SU-DHL-6 (cell line): Measurements from ENCODE around the gene RBM24.

Source experiments
- H2AFZ ChIP-seq: fragments of 200-600 bp; sonication (generic); 2 replicates; pipeline ENCODE4 v1.6.1; 2014; ENCODE audit warnings: low read depth, mild to moderate bottlenecking, moderate library complexity, mixed read lengths, antibody characterized with exemption, low read length; ENCODE audit not compliant: severe bottlenecking
- H3F3A ChIP-seq: fragments of 200-600 bp; shearing (Covaris generic); 2 replicates; pipeline ENCODE4 v1.6.0; 2016; ENCODE audit warnings: antibody characterized with exemption, mild to moderate bottlenecking; ENCODE audit not compliant: insufficient read depth
- H3K27ac ChIP-seq: fragments of 200-600 bp; sonication (generic); 2 replicates; pipeline ENCODE4 v1.5.1; 2016; ENCODE audit warnings: low read depth, mild to moderate bottlenecking, low read length, moderate library complexity, mixed read lengths
- H3K27me3 ChIP-seq: fragments of 200-600 bp; sonication (generic), shearing (Covaris generic); 2 replicates; pipeline ENCODE4 v1.6.0; 2014; ENCODE audit warnings: mild to moderate bottlenecking, low read length
- H3K36me3 ChIP-seq: fragments of 200-600 bp; sonication (generic); 2 replicates; pipeline ENCODE4 v1.6.1; 2014; ENCODE audit warnings: mild to moderate bottlenecking, low read length, mixed read lengths
- H3K4me2 ChIP-seq: fragments of 300-600, 200-600 bp; shearing (Covaris generic), sonication (generic); 2 replicates; pipeline ENCODE4 v1.6.0; 2014; ENCODE audit warnings: low read length, low read depth, mild to moderate bottlenecking; ENCODE audit not compliant: poor library complexity, severe bottlenecking
- H3K4me3 ChIP-seq: fragments of 200-600 bp; sonication (generic); 2 replicates; pipeline ENCODE4 v1.5.1; 2014; ENCODE audit warnings: antibody characterized with exemption, low read length, mild to moderate bottlenecking, mixed read lengths; ENCODE audit not compliant: insufficient read depth, poor library complexity, severe bottlenecking
- H3K79me2 ChIP-seq: fragments of 200-600 bp; sonication (generic); 2 replicates; pipeline ENCODE4 v1.6.1; 2014; ENCODE audit warnings: mild to moderate bottlenecking, low read length, moderate library complexity; ENCODE audit not compliant: insufficient read depth
- H3K9ac ChIP-seq: fragments of 200-600 bp; sonication (generic); 2 replicates; pipeline ENCODE4 v1.7.0; 2014; ENCODE audit warnings: mild to moderate bottlenecking, low read length
- H3K9me2 ChIP-seq: fragments of 200-600 bp; sonication (generic); replicated peaks from 2 replicates; pipeline ENCODE4 v1.6.1; 2014; ENCODE audit warnings: low read length; ENCODE audit not compliant: insufficient read depth
- H3K9me3 ChIP-seq: fragments of 200-600 bp; sonication (generic); 2 replicates; pipeline ENCODE4 v1.6.1; 2014; ENCODE audit warnings: low read length, mixed read lengths; ENCODE audit not compliant: insufficient read depth
- H4K20me1 ChIP-seq: fragments of 200-600 bp; sonication (generic); 2 replicates; pipeline ENCODE4 v1.6.1; 2014; ENCODE audit warnings: low read depth, mild to moderate bottlenecking, antibody characterized with exemption, low read length, moderate library complexity, mixed read lengths
- CTCF ChIP-seq: fragments of 200-600 bp; sonication (generic); IDR thresholded peaks from one replicate; pipeline ENCODE4 v1.5.1; 2017; ENCODE audit warnings: antibody characterized with exemption, mild to moderate bottlenecking, low read length, moderate library complexity; ENCODE audit not compliant: insufficient read depth, poor library complexity, severe bottlenecking
- EZH2phosphoT487 ChIP-seq: fragments of 200-600 bp; sonication (generic), shearing (Covaris generic); conservative IDR thresholded peaks from 2 replicates; pipeline ENCODE4 v1.6.1; 2018; ENCODE audit warnings: mild to moderate bottlenecking, antibody characterized with exemption, low read length, moderate library complexity, mixed read lengths

Gene RBM24

GRCh38 chr6:17281497-17282481 lies 628 bp downstream of the RBM24 start:
- H3K9me3 ChIP-seq: no peaks in the 10 kb centered on the region
- no peak overlapping the region for H2AFZ ChIP-seq
- no peak for TF ChIP-seq EZH2phosphoT487
- no peak for TF ChIP-seq CTCF
- H3K4me3 ChIP-seq: no peak overlapping the region
- H3K9ac ChIP-seq: no peak overlapping the region
- no peaks in the 10 kb centered on the region for H3K79me2 ChIP-seq
- H3K9me2 ChIP-seq: no peaks in the 10 kb centered on the region
- no peak overlapping the region for H3K27ac ChIP-seq
- no peaks in the 10 kb centered on the region for H3K27me3 ChIP-seq
- no peak overlapping the region for H3K4me2 ChIP-seq
- H3F3A ChIP-seq: no peaks in the 10 kb centered on the region
- H4K20me1 ChIP-seq: no peaks in the 10 kb centered on the region
- no peaks in the 10 kb centered on the region for H3K36me3 ChIP-seq

- no peak overlapping the region for H2AFZ ChIP-seq
- no peaks in the 10 kb centered on the region for H3K79me2 ChIP-seq
- no peaks in the 10 kb centered on the region for H3K27me3 ChIP-seq
- H3K4me3 ChIP-seq: no peak overlapping the region
- H3K36me3 ChIP-seq: no peaks in the 10 kb centered on the region
- TF ChIP-seq CTCF (no peak), EZH2phosphoT487 (no peak)
- no peaks in the 10 kb centered on the region for H3F3A ChIP-seq
- no peak overlapping the region for H3K4me2 ChIP-seq
- H3K9me2 ChIP-seq: no peaks in the 10 kb centered on the region
- no peak overlapping the region for H3K27ac ChIP-seq
- no peaks in the 10 kb centered on the region for H3K9me3 ChIP-seq
- no peak overlapping the region for H3K9ac ChIP-seq
- no peaks in the 10 kb centered on the region for H4K20me1 ChIP-seq
Measured at GRCh38 chr6:17283074-17283473, 1.9 kb downstream of the RBM24 start.

GRCh38 chr6:17289630-17290061 lies 8.5 kb downstream of the RBM24 start:
- Histone ChIP-seq H3K4me3 (no peak overlapping the region), H4K20me1 (no peaks in the 10 kb centered on the region), H2AFZ (no peak overlapping the region), H3K9me2 (no peaks in the 10 kb centered on the region), H3K36me3 (no peaks in the 10 kb centered on the region), H3K4me2 (no peak overlapping the region), H3K27ac (no peak overlapping the region), H3K79me2 (no peaks in the 10 kb centered on the region), H3K9me3 (no peaks in the 10 kb centered on the region), H3K9ac (no peak overlapping the region), H3F3A (no peaks in the 10 kb centered on the region), H3K27me3 (no peaks in the 10 kb centered on the region)
- no peak for TF ChIP-seq CTCF
- no peak for TF ChIP-seq EZH2phosphoT487
